ENCODE measurements around the gene SLC2A14. TPM values are rescaled to one million over a fixed set of nuclear protein-coding genes. Genes with fewer than 3 reads are reported as not detected.
"Not testable (repeated sequence)": the region's sequence is repeated elsewhere in the genome, so short reads cannot be mapped to it uniquely, and the experiment has no call there.

Gene SLC2A14
- total RNA-seq, 1 donor from 2014 or later = not detected

GRCh38 chr12:7806863-7807487 is 65.7 kb downstream of the SLC2A14 start:
- no peak overlapping the region for H3K27ac ChIP-seq
- intact Hi-C loops (cut with DNase I) = no loop called here
- ATAC-seq = peak; percentile 83 to 87

GRCh38 chr12:7806319-7806718 is 66.4 kb downstream of the SLC2A14 start:
- H3K27ac ChIP-seq; DNase-seq; H3K4me1 ChIP-seq; intact Hi-C loops (cut with DNase I); H3K9me3 ChIP-seq; H3K4me3 ChIP-seq; H3K36me3 ChIP-seq; H3K27me3 ChIP-seq (ENCODE audit: low read depth); ATAC-seq: not testable (repeated sequence)

More at GRCh38 chr12:7806863-7807487, 65.7 kb downstream of the SLC2A14 start:
- DNase-seq = peak; percentile 54
- no peaks in the 10 kb centered on the region for H3K36me3 ChIP-seq
- peaks cover 4% of the 10 kb centered on the region for H3K27me3 ChIP-seq (ENCODE audit: low read depth)
- H3K4me3 ChIP-seq = no peak overlapping the region
- H3K4me1 ChIP-seq = no peaks in the 10 kb centered on the region
- peak; percentile 89 for TF ChIP-seq CTCF (IDR thresholded peaks at IDR 0.05)
- H3K9me3 ChIP-seq = no peaks in the 10 kb centered on the region

GRCh38 chr12:7801460-7801859 is 71.3 kb downstream of the SLC2A14 start:
- no peak for ATAC-seq
- intact Hi-C loops (cut with DNase I) = no loop called here
- Histone ChIP-seq H3K4me3 (no peak overlapping the region), H3K27ac (no peak overlapping the region), H3K4me1 (no peaks in the 10 kb centered on the region), H3K27me3 (ENCODE audit: low read depth) (peaks cover 4% of the 10 kb centered on the region), H3K9me3 (no peaks in the 10 kb centered on the region), H3K36me3 (no peaks in the 10 kb centered on the region)
- no peak for TF ChIP-seq CTCF (IDR thresholded peaks at IDR 0.05)
- no peak for DNase-seq

- H3K4me1 ChIP-seq; H3K27ac ChIP-seq; H3K27me3 ChIP-seq (ENCODE audit: low read depth); intact Hi-C loops (cut with DNase I); H3K36me3 ChIP-seq; DNase-seq; H3K9me3 ChIP-seq; H3K4me3 ChIP-seq: not testable (repeated sequence)
- ATAC-seq = peak in 1 of 2 donors; percentile 55
Observed at GRCh38 chr12:7798750-7799308, 73.9 kb downstream of the SLC2A14 start.

- intact Hi-C loops (cut with DNase I) = no loop called here
- Histone ChIP-seq H3K36me3 (no peaks in the 10 kb centered on the region), H3K4me1 (no peaks in the 10 kb centered on the region), H3K4me3 (no peak overlapping the region), H3K9me3 (no peaks in the 10 kb centered on the region), H3K27ac (no peak overlapping the region), H3K27me3 (ENCODE audit: low read depth) (no peaks in the 10 kb centered on the region)
- peak in 1 of 2 donors; percentile 84 for ATAC-seq
- no peak for TF ChIP-seq CTCF (IDR thresholded peaks at IDR 0.05)
- DNase-seq = no peak
Observed at GRCh38 chr12:7797698-7798398, 74.9 kb downstream of the SLC2A14 start.

GRCh38 chr12:7797269-7797668 is 75.4 kb downstream of the SLC2A14 start:
- H3K36me3 ChIP-seq; H3K27ac ChIP-seq; H3K4me3 ChIP-seq; H3K4me1 ChIP-seq; ATAC-seq; H3K27me3 ChIP-seq (ENCODE audit: low read depth); DNase-seq; intact Hi-C loops (cut with DNase I); H3K9me3 ChIP-seq: not testable (repeated sequence)

- intact Hi-C loops (cut with DNase I) = no loop called here
- Histone ChIP-seq H3K9me3 (no peaks in the 10 kb centered on the region), H3K27me3 (ENCODE audit: low read depth) (no peaks in the 10 kb centered on the region), H3K4me3 (no peak overlapping the region), H3K27ac (no peak overlapping the region), H3K4me1 (no peaks in the 10 kb centered on the region), H3K36me3 (no peaks in the 10 kb centered on the region)
- no peak for TF ChIP-seq CTCF (IDR thresholded peaks at IDR 0.05)
- no peak for DNase-seq
- ATAC-seq = no peak
Observed at GRCh38 chr12:7793211-7793610, 79.5 kb downstream of the SLC2A14 start.

- DNase-seq; intact Hi-C loops (cut with DNase I); ATAC-seq: not testable (repeated sequence)
Observed at GRCh38 chr12:7788884-7789528, 83.7 kb downstream of the SLC2A14 start, which contains the start of gene NANOG. NANOG (plus strand) TSS chr12:7789402; CDS start chr12:7789615, 213 bp downstream.

More at GRCh38 chr12:7788884-7789528, 83.7 kb downstream of the SLC2A14 start, which contains the start of gene NANOG:
- not testable (repeated sequence) for H3K9me3 ChIP-seq; H3K27me3 ChIP-seq (ENCODE audit: low read depth); H3K36me3 ChIP-seq; H3K4me3 ChIP-seq; H3K4me1 ChIP-seq; H3K27ac ChIP-seq
